ENCODE results near the gene MUC20. TPM values are rescaled to one million over a fixed set of nuclear protein-coding genes. Genes with fewer than 3 reads are reported as not detected.
A peak's percentile ranks its signal among the peaks of the same experiment; 100 is the strongest.

Gene MUC20
- total and polyA plus RNA-seq, 2 of the 8 experiments (the other 6 are each of a cell fraction or from before 2014, with no cell fraction given), result 0.24 to 0.26 TPM

- no peak for FAIRE-seq
- Histone ChIP-seq H4K5ac (ENCODE audit: insufficient read length, low read depth, low read length) (no peak overlapping the region), H2BK120ac (replicated peaks; ENCODE audit: low read depth, low read length) (no peak overlapping the region), H3K56ac (replicated peaks; ENCODE audit: insufficient read length, low read depth, low read length) (no peak overlapping the region), H2BK20ac (ENCODE audit: low read length) (no peak overlapping the region), H4K91ac (replicated peaks; ENCODE audit: insufficient read length, low read length) (no peak overlapping the region), H3K79me1 (ENCODE audit: low read depth, low read length) (no peaks in the 10 kb centered on the region), H3K18ac (ENCODE audit: extremely low read depth, low read length) (no peak overlapping the region), H3K9me3 (ENCODE audit: insufficient read depth in 2 of 2, low read depth in 1 of 2, low read length in 1 of 2) (no peaks in the 10 kb centered on the region), H3K23me2 (ENCODE audit: low read depth, low read length) (no peaks in the 10 kb centered on the region), H3K4me1 (replicated peaks in 1 of 4; ENCODE audit: control insufficient read depth in 3 of 4, insufficient read depth in 4 of 4, low read length in 3 of 4) (no peaks in the 10 kb centered on the region; a peak in 1 of 7 replicates), H2AFZ (ENCODE audit: low read length) (no peak overlapping the region), H3K14ac (ENCODE audit: insufficient read length) (no peak overlapping the region), H3K27me3 (replicated peaks in 1 of 4; ENCODE audit: control insufficient read depth in 3 of 4, extremely low read depth in 1 of 4, insufficient read depth in 3 of 4, low read length in 3 of 4) (peaks cover 0 to 3% (median 0%) of the 10 kb centered on the region in 4 experiments; a peak in 1 of 7 replicates), H3K4me2 (ENCODE audit: insufficient read depth in 1 of 2, low read depth in 2 of 2, low read length in 2 of 2) (no peak overlapping the region), H3K9ac (replicated peaks in 1 of 4; ENCODE audit: extremely low read depth in 1 of 4, low read depth in 3 of 4, low read length in 3 of 4) (no peak overlapping the region), H2BK5ac (ENCODE audit: low read depth, low read length) (no peak overlapping the region), H3K4ac (replicated peaks; ENCODE audit: insufficient read length, low read depth, low read length) (no peak overlapping the region), H3K79me2 (ENCODE audit: control insufficient read depth in 1 of 2, insufficient read depth in 2 of 2, low read length in 2 of 2) (no peaks in the 10 kb centered on the region), H3K36me3 (ENCODE audit: control insufficient read depth in 2 of 4, insufficient read depth in 4 of 4, low read length in 3 of 4) (no peaks in the 10 kb centered on the region), H2BK15ac (ENCODE audit: low read length) (no peak overlapping the region), H2AK5ac (ENCODE audit: low read depth, low read length) (no peak overlapping the region), H4K20me1 (replicated peaks in 1 of 2; ENCODE audit: control insufficient read depth in 1 of 2, insufficient read depth in 2 of 2, low read length in 2 of 2) (no peaks in the 10 kb centered on the region), H3K23ac (ENCODE audit: insufficient read length) (no peak overlapping the region), H4K8ac (ENCODE audit: extremely low read depth, insufficient read depth, low read length) (no peak overlapping the region), H3K4me3 (ENCODE audit: extremely low read depth in 1 of 4, insufficient read depth in 2 of 4, low read depth in 3 of 4, low read length in 4 of 4) (no peak overlapping the region), H3K27ac (ENCODE audit: low read depth, low read length) (no peak overlapping the region), H2BK12ac (ENCODE audit: low read depth, low read length) (no peak overlapping the region)
- 85% methylated on average over 14 of the region's 14 CpGs; no CpG with 5 or more reads in 1 of the 2 experiments for WGBS, 2 experiments (ENCODE audit: extremely low coverage in 1 of 2, insufficient coverage in 1 of 2, insufficient read length in 1 of 2, insufficient replicate concordance in 2 of 2, low coverage in 1 of 2, low lambda C conversion rate in 2 of 2, missing lambda C conversion rate in 1 of 2)
- POLR2A ChIA-PET (ENCODE audit: partially characterized antibody), result interaction anchor here (0.6 to 1.5 kb wide), 5 partner anchors 8 to 75 kb away, joined by 3 to 7 read pairs (median 3); no protein-coding TSS in a partner anchor
- TF ChIP-seq CTCF (IDR thresholded peaks at IDR 0.05; ENCODE audit: control extremely low read depth in 1 of 3, insufficient read depth in 1 of 3, low read depth in 1 of 3, low read length in 3 of 3), result peak in 2 of 3 experiments; percentile 9 to 15; a peak in 2 of 4 replicates
- no peak for TF ChIP-seq CBX5 (IDR thresholded peaks at IDR 0.05; ENCODE audit: low read depth, low read length)
- no peak for TF ChIP-seq FOSL1 (IDR thresholded peaks at IDR 0.05; ENCODE audit: insufficient read depth, low read depth, low read length)
- TF ChIP-seq RAD21 (IDR thresholded peaks at IDR 0.05 in 1 of 2, conservative IDR thresholded peaks at IDR 0.05 in 1 of 2; ENCODE audit: low read depth in 2 of 2, low read length in 2 of 2), result no peak; a peak in 1 of 4 replicates
- TF ChIP-seq HDAC2 (IDR thresholded peaks at IDR 0.05; ENCODE audit: borderline replicate concordance in 1 of 2, low read depth in 2 of 2, low read length in 2 of 2), result no peak
- DNase-seq (ENCODE audit: low read depth in 1 of 2, low spot score in 2 of 2), result no peak
- CTCF ChIA-PET (ENCODE audit: partially characterized antibody), result interaction anchor here (0.6 to 5.2 kb wide), 12 partner anchors 9 to 1124 kb away, joined by 3 to 21 read pairs (median 3); no protein-coding TSS in a partner anchor
Observed at GRCh38 chr3:195738274-195739044, 17.7 kb downstream of the MUC20 start.

All from H1 (cell line).